ENCODE measurements around the gene CNTNAP1.
"Not testable (repeated sequence)": the region's sequence is repeated elsewhere in the genome, so short reads cannot be mapped to it uniquely, and the experiment has no call there.

Gene CNTNAP1

DNA sequence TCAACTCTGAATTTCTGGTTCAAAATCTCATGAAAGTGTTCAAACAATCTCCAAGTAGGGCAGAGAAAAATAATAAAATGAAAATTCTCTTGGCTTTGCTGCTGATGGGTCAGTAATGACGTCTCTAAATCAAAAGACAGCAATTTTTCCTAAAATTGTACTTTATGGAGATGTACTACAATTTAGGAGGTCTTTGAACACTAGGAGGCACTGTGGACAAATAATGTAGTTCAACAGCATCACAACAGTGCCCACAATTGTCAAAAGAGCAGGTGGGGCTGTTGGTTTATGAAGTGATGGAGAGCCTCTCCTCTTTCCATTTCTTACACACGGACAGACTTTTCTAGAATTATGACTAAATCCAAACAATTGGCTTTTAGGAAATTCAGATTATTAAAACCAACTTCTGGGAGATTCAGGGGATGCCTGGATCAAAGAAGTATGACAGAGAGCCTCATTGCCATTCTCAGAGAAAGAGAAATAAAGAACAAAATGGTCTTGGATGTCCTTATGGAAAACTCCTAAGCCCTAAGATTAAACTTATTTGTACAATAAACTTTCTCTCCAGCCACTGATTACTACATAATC lies 38.8 kb downstream of the CNTNAP1 start:
- TF ChIP-seq, protein P1, sequence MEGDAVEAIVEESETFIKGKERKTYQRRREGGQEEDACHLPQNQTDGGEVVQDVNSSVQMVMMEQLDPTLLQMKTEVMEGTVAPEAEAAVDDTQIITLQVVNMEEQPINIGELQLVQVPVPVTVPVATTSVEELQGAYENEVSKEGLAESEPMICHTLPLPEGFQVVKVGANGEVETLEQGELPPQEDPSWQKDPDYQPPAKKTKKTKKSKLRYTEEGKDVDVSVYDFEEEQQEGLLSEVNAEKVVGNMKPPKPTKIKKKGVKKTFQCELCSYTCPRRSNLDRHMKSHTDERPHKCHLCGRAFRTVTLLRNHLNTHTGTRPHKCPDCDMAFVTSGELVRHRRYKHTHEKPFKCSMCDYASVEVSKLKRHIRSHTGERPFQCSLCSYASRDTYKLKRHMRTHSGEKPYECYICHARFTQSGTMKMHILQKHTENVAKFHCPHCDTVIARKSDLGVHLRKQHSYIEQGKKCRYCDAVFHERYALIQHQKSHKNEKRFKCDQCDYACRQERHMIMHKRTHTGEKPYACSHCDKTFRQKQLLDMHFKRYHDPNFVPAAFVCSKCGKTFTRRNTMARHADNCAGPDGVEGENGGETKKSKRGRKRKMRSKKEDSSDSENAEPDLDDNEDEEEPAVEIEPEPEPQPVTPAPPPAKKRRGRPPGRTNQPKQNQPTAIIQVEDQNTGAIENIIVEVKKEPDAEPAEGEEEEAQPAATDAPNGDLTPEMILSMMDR (IDR thresholded peaks at IDR 0.05; ENCODE audit: insufficient read depth, missing control alignments), result peak; percentile 91
- no peak for DNase-seq (ENCODE audit: insufficient read length, low spot score)
- FAIRE-seq, result no peak

DNA sequence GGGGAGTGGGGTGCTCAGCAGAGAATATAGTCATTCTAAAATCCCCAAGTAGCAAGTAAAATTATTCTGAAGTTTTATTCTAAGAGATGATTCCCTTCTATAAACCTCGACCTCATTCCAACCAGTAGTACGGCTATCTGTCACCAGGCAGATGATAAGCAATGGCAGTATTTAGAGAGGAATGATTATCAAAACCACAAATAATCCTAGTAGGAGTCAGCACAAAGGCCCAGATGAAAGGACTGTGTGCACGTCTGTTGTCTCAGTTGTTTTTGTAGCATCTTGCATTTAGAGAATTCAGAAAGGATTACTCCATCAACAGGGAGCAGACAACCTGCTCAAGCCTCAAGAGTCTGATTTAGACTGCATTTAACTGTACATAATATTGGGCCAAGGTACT lies 41.3 kb downstream of the CNTNAP1 start:
- TF ChIP-seq, protein P1 (IDR thresholded peaks at IDR 0.05; ENCODE audit: insufficient read depth, missing control alignments), result no peak
- FAIRE-seq, result no peak

DNA sequence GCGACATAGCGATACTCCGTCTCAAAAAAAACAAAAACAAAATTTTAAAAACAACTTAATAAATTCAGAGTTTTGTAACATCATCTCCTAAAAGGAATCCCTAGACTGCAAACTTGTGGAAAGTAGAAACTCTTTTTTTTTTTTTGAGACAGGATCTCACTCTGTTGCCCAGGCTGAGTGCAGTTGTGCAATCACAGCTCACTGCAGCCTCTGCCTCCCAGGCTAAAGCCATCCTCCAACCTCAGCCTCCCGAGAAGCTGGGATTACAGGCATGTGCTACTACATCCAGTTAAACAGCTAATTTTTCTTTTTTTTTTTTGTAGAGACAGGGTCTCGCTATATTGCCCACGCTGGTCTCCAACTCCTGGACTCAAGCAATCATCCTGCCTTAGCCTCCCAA lies 42.8 kb downstream of the CNTNAP1 start:
- DNase-seq (ENCODE audit: insufficient read length, low spot score) (no peak), FAIRE-seq (no peak)
- TF ChIP-seq, protein P1 (IDR thresholded peaks at IDR 0.05; ENCODE audit: insufficient read depth, missing control alignments), result no peak

More for the DNA sequence above, 41.3 kb downstream of the CNTNAP1 start:
- DNase-seq (ENCODE audit: insufficient read length, low spot score), result no peak

DNA sequence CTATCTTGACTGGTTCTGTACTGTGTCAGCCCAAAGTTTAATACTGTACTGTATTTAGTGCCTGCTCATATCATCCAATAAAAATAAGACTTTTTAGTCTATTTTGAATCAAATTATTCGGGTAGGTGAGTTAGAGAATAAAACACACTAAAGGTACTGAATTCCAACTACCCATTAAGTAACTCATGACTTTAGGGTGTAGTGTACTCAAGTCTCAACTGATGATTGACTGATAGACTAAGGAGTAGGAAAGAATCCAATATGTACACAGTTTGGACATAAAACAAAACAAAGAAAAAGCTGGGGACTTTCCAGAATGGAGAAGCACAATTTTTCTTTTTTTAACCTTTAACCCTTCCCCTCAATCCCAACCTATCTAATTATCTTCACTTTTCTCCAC lies 58.4 kb downstream of the CNTNAP1 start:
- TF ChIP-seq, protein P1 (IDR thresholded peaks at IDR 0.05; ENCODE audit: insufficient read depth, missing control alignments), result no peak
- DNase-seq (ENCODE audit: insufficient read length, low spot score) (no peak), FAIRE-seq (no peak)

DNA sequence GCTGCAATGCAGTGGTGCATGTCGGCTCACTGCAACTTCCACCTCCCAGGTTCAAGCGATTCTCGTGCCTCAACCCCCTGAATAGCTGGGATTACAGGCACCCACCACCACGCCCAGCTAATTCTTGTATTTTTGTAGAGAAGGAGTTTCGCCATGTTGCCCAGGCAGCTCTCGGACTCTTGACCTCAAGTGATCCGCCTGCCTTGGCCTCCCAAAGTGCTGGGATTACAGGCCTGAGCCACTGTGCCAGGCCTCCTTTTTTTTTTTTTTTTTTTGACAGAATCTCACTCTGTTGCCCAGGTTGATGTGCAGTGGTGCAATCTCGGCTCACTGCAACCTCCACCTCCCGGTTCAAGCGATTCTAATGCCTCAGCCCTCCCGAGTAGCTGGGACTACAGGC lies 60.6 kb downstream of the CNTNAP1 start:
- FAIRE-seq; DNase-seq (ENCODE audit: insufficient read length, low spot score): not testable (repeated sequence)

DNA sequence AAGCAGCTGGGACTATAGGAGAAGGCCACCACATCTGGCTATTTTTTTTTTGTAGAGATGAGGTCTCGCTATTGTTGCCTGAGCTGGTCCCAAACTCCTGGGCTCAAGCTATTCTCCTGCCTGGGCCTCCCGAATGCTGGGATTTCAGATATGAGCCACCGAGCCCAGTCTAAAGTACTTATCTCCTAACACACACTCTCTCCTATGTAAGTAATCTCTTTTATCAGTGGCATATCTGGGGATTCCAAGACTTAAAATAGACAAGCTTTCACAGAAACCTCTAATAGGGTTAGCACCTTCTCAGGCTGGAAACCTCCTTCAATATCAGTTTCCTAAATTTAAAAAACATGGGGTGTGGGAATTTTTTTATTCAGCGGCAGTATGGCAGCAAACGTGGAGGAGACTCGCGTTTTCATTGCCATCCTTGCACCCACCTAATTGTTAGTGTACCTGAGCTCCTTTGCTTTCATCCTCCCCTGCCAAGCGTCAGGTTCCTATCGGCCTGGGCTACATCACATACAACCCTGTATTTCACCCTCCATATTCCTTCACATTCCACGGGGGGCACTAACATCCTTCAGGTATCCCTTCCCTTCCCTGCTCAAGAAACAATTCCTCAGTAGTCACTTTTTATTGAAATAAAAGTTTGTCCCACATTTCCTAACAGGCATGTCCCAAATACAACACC lies 61.4 kb downstream of the CNTNAP1 start:
- TF ChIP-seq, protein P1 (IDR thresholded peaks at IDR 0.05; ENCODE audit: insufficient read depth, missing control alignments), result no peak
- no peak for FAIRE-seq
- no peak for DNase-seq (ENCODE audit: insufficient read length, low spot score)

DNA sequence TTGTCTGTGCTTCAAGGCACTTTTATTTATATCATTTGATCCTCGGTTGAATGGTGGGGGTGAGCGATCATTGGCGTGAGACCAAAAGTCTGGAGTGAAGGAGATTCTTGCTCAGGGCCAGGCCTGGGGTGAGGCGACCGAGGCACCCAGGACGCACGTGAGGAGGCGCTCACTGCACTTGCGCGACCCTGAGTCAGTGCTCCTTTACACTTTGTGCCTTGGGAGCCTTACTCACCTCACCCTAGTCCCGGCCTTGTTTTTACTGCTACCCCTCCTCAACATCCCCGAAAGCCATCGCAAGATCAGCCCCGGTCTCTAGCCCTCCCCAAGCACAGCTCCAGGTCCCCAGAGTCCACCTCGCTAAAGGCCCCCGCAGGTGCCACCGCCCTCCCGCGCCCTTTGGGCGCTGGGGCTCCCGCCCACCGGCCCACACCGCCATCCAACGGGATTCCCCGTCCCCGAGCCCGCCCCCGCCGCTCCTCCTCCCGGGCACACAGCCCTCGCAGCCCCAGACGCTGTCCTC lies 62.0 kb downstream of the CNTNAP1 start:
- peak; percentile 46 for DNase-seq (ENCODE audit: insufficient read length, low spot score)
- TF ChIP-seq, protein P1 (IDR thresholded peaks at IDR 0.05; ENCODE audit: insufficient read depth, missing control alignments), result no peak
- no peak for FAIRE-seq

Measured in D721Med (cell line).